ENCODE results near the gene PHB1. TPM values are rescaled to one million over a fixed set of nuclear protein-coding genes. Genes with fewer than 3 reads are reported as not detected.

PHB1 gene
- total RNA-seq, 1 experiment from 2014 or later = 367 TPM

GRCh38 chr17:49404361-49404760 lies 10.3 kb downstream of the PHB1 start:
- H3K36me3 ChIP-seq (ENCODE audit: control insufficient read depth, insufficient read depth, low read length) = peaks cover 25% of the 10 kb centered on the region
- H3K9me3 ChIP-seq (ENCODE audit: control insufficient read depth, insufficient read depth, low read depth, low read length) = no peaks in the 10 kb centered on the region
- ChIA-PET CTCF (no interaction called here), POLR2A (no interaction called here)
- no peaks in the 10 kb centered on the region for H3K27me3 ChIP-seq (ENCODE audit: control insufficient read depth, insufficient read depth, low read length)
- no peak overlapping the region for H3K27ac ChIP-seq (ENCODE audit: low read length)
- no peak overlapping the region for H3K4me3 ChIP-seq (ENCODE audit: low read depth in 2 of 2, low read length in 2 of 2)
- BruUV-seq (replicated peaks) = TSS peak; percentile 60
- H3K4me1 ChIP-seq (ENCODE audit: control insufficient read depth, insufficient read depth, low read length) = 0 out of 2 replicates have a peak, but pooled peaks cover 4% of the 10 kb centered on the region
- TF ChIP-seq TCF7L2 (IDR thresholded peaks at IDR 0.05; ENCODE audit: low read depth, low read length) = no peak
- in situ Hi-C loops (cut with HindIII; ENCODE audit: low pct_unique_long_range_greater_than_20kb, low sequenced_read_pairs) (no loop called here), intact Hi-C loops (cut with micrococcal nuclease; ENCODE audit: unreplicated experiment) (no loop called here)
- DNase-seq (ENCODE audit: low read depth, low spot score) = no peak
- ATAC-seq = no peak

- H3K36me3 ChIP-seq (ENCODE audit: control insufficient read depth, insufficient read depth, low read length) = peaks cover 24% of the 10 kb centered on the region
- intact Hi-C loops (cut with micrococcal nuclease; ENCODE audit: unreplicated experiment) (no loop called here), in situ Hi-C loops (cut with HindIII; ENCODE audit: low pct_unique_long_range_greater_than_20kb, low sequenced_read_pairs) (no loop called here)
- no peaks in the 10 kb centered on the region for H3K27me3 ChIP-seq (ENCODE audit: control insufficient read depth, insufficient read depth, low read length)
- POLR2A ChIA-PET = no interaction called here
- no TSS peak for BruUV-seq (replicated peaks)
- DNase-seq (ENCODE audit: low read depth, low spot score) (no peak), ATAC-seq (no peak)
- no peak for TF ChIP-seq TCF7L2 (IDR thresholded peaks at IDR 0.05; ENCODE audit: low read depth, low read length)
- TF ChIP-seq POLR2AphosphoS5 (IDR thresholded peaks at IDR 0.05; ENCODE audit: low read depth, low read length) = no peak
- TF ChIP-seq CTCF (IDR thresholded peaks at IDR 0.05) = no peak
- TF ChIP-seq REST (IDR thresholded peaks at IDR 0.05; ENCODE audit: insufficient read depth in 1 of 2, low read depth in 2 of 2, low read length in 1 of 2) = no peak
- TF ChIP-seq SIN3A (IDR thresholded peaks at IDR 0.05; ENCODE audit: borderline replicate concordance, insufficient read depth, low read depth, low read length) = no peak
- no peak overlapping the region for H3K4me3 ChIP-seq (ENCODE audit: low read depth in 2 of 2, low read length in 2 of 2)
- CTCF ChIA-PET = no interaction called here
- H3K27ac ChIP-seq (ENCODE audit: low read length) = no peak overlapping the region
- H3K9me3 ChIP-seq (ENCODE audit: control insufficient read depth, insufficient read depth, low read depth, low read length) = no peaks in the 10 kb centered on the region
- H3K4me1 ChIP-seq (ENCODE audit: control insufficient read depth, insufficient read depth, low read length) = 0 out of 2 replicates have a peak, but pooled peaks cover 4% of the 10 kb centered on the region
These were observed 11.0 kb downstream of the PHB1 start for GRCh38 chr17:49403514-49404289.

GRCh38 chr17:49402706-49403105 lies 12.0 kb downstream of the PHB1 start:
- H3K9me3 ChIP-seq (ENCODE audit: control insufficient read depth, insufficient read depth, low read depth, low read length) = no peaks in the 10 kb centered on the region
- TF ChIP-seq POLR2AphosphoS5 (IDR thresholded peaks at IDR 0.05; ENCODE audit: low read depth, low read length) (no peak), TCF7L2 (IDR thresholded peaks at IDR 0.05; ENCODE audit: low read depth, low read length) (no peak), SIN3A (IDR thresholded peaks at IDR 0.05; ENCODE audit: borderline replicate concordance, insufficient read depth, low read depth, low read length) (no peak), REST (IDR thresholded peaks at IDR 0.05; ENCODE audit: insufficient read depth in 1 of 2, low read depth in 2 of 2, low read length in 1 of 2) (no peak), CTCF (IDR thresholded peaks at IDR 0.05) (no peak)
- no peak overlapping the region for H3K27ac ChIP-seq (ENCODE audit: low read length)
- intact Hi-C loops (cut with micrococcal nuclease; ENCODE audit: unreplicated experiment) = no loop called here
- no TSS peak for BruUV-seq (replicated peaks)
- no peak overlapping the region for H3K4me3 ChIP-seq (ENCODE audit: low read depth in 2 of 2, low read length in 2 of 2)
- no peaks in the 10 kb centered on the region for H3K4me1 ChIP-seq (ENCODE audit: control insufficient read depth, insufficient read depth, low read length)
- ChIA-PET POLR2A (no interaction called here), CTCF (no interaction called here)
- H3K36me3 ChIP-seq (ENCODE audit: control insufficient read depth, insufficient read depth, low read length) = peaks cover 18% of the 10 kb centered on the region
- H3K27me3 ChIP-seq (ENCODE audit: control insufficient read depth, insufficient read depth, low read length) = no peaks in the 10 kb centered on the region
- no peak for DNase-seq (ENCODE audit: low read depth, low spot score)
- ATAC-seq = no peak
- in situ Hi-C loops (cut with HindIII; ENCODE audit: low pct_unique_long_range_greater_than_20kb, low sequenced_read_pairs) = no loop called here
